GM21619 (cell line): ENCODE measurements around the gene TPD52L2.
"Not testable (repeated sequence)": the region's sequence is repeated elsewhere in the genome, so short reads cannot be mapped to it uniquely, and the experiment has no call there.

Source experiments
- ATAC-seq: cut with Tn5 transposase; IDR thresholded peaks from one replicate; pipeline ENCODE4 v1.9.1; 2021; ENCODE audit not compliant: unreplicated experiment

The TPD52L2 gene

DNA sequence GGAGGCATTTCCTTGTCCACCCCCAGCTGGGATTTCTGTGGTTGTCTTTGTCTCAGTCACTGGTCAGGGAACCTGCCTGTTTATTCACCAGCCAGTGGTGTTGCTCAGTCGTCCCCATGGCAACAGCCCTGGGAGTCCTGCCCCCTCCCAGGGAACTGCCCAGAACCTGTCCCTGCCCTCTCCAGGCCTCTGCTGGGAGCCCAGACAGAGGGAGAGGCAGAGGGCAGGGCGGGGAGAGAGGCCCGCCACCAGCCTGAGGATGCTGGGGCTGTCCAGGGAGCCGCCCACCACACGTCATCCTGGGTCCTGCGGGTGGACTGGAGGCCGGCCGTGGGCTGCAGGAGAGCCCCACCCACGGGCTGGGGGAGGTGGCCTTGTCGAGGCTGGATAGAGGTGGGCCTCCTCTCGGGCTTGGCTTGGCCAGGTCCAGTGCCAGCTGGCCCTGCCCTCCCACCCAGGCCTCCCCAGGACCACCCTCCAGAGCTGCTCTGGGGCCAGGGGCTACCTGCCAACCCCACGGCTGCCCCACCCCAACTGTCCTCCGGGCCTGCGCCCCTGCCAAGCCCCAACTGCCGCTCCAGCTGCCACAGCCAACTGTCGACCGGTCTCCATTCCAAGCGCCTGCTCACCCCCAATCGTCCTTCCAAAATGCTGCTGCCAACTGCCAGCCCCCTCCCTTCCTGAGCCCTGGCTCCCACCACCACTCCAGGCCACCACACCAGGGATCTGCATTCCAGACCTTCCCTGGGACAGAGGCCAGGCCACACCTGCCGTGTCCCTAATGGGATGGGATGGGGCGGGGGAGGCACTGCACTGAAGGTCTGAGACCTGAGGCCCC, 29.8 kb upstream of the TPD52L2 start:
- ATAC-seq = no peak

DNA sequence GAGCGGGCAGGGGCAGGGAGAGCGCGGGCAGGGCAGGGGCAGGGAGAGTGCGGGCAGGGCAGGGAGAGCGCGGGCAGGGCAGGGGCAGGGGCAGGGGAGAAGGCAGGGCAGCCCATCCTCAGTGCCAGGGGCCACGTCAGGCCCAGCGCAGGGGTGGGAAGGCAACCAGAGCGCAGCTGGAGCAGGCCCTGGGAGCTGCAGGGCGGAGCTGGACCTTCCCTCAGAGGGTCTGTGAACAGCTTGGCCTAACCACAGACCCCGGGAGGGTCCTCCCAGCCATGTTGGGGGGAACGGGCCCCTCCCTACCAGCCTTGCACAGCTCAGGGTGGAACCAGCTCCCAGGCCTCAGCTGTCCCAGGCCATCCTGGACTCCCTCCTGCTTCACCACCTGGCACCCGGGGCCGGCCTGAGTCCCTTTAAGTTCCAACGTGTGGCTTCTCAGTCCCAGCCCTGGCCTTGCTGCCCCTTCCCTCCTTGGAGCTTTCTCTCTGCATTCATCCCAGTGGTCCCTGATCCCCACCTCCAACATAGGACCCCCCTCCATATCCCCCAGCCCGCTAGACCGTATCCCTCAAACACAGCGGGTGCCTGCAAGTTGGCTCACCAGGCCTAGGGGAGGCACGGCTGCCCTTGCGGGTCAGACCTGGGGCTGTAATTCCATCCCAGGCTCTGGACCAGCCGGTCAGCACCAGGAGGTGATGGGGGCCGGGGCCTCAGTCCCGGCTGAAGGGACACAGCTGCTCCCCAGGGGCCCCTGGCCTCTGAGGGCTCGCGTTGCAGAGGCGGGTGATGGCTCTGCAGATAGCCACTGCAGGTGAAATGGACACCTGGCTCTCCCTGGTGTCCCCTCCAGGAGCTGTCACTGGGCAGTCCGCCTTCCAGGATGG, 28.4 kb upstream of the TPD52L2 start:
- no peak for ATAC-seq

DNA sequence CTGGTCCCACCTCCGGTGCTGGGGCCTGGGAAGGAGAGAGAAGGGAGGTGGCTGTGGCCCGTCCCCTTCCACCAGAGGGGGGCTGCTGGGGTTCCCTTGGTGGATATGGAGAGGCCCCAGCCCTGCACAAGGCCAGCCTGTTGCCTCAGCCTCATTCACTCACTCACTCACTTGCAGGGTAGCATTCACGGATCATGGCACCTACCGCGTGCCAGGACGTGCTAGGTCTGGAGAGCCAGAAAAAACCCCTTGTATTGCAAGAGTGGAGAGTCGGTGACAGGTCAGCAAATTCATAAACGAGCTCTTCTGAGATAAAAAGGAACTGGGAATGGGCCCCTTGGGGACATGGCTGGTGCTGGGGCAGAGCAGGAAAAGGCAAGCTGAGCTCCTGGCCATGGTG, 27.6 kb upstream of the TPD52L2 start:
- no peak for ATAC-seq

DNA sequence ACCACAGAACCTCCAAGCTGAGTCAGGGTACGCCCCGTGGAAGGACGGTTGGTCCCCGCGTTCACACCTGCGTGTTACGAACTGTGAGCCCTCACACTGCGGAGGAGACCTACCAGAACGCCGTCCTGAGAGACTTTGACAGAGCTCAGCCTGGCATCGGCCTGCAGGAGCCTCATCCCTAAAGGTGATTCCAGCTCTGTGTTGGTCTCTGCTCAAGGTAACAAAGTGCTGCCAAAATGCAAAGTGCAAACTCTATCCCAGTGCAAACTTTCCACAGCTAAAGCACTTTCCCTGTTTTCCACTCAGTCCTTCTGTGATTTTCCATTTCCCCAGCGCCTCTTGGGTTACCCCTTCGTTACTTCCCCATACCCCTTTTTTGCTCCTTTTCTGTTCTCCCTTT, 25.4 kb upstream of the TPD52L2 start:
- no peak for ATAC-seq

DNA sequence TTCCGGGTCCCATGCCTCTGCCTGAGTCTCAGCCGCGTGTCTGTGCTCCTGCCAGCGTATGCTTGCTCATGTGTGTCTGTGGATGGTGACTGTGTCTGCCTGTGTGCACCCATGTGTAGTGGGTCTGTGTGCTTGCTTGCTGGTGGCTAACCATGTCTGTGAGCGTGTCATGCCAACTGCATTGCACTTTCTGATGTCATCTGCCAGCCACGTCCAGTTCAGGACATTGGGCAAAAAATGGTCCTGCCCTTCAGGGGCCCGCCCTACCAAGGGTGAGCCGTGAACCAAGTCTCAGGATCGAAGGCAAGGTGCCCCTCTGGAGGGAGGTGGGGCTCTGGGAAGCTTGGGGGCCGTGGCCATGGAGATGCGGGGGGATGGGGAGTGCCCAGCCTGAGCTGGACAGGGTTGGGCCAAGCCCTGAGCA, 24.7 kb upstream of the TPD52L2 start:
- no peak for ATAC-seq

DNA sequence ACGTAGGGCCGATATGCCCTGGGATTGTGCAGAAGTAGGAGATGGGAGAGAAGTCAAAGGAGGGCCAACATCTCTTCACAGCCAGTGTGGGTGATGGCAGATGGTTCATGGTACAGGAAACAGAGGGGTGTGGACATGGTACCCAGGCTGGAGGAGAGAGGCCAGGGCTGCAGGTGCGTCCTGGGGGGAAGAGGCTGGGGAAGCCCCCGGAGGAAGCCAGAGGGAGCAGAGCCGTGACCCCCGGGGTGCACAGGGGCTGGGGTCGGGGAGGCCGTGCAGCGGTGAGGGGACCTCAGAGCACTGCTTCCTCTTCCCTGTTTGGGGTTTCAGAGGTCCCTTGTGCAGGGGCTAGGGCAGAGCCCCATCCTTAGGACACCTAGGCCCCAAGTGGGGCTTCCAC, 22.8 kb upstream of the TPD52L2 start:
- ATAC-seq = no peak

DNA sequence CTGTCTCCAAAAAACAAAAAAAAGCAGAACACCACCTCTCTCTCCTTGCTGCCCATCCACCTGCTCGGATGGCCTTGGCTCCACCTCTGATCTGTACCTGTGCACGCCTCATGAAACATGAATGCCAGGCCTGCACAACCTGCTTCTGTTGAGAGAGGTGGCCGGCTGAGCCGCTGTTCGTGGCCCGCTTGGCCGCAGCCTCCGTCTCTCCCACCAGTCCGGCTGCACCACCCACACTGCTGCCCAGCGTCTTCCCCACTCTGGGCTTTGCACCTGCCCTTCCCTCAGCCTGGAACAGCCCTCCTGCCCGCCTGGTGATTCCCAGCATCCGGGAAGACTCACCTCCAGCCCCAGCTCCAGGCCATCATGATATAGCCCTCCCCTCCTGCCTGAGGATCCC, 21.8 kb upstream of the TPD52L2 start:
- ATAC-seq = no peak

DNA sequence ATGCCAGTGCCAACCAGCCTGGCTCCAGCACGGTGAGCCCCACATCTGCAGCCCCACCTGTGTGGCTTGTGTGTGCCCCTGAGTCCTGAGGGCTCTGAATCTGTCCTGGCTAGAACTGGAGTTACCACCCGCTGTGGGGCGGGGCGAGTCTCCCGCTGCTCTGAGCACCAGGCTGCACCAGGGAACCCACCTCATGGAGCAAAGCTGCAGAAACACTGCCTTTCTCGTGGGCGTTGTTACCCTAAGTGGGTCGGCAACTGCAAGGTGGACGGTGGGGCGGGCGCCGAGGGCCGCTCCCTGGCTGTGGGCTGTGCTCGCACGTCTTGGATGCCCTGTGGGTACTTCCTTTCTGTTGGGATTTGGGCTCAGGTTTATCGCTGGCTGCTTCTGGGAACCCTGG, 21.3 kb upstream of the TPD52L2 start:
- ATAC-seq = no peak

DNA sequence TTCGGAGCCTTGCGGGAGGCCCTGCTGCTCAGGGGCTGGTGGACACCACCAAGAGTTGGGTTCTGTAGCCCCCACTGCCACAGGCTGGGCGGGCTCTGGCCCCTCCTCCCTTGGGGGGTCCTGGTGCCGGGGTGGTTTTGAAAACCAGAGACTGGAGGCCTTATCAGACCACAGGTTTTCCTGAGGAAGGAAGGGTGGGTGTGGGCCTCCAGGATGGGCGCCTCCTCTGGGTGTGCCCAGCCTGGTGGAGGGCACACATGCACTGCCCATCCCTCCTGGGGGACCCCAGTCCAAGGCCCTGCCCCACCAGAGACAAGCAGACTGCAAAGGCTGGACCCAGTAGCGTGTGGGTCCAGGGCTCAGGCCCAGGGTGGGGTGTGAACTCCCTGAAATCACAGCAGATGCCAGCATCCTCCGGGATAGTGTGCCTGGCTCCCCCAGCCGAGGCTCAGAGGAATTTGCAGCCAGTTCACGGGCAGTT, 20.5 kb upstream of the TPD52L2 start:
- ATAC-seq = no peak

DNA sequence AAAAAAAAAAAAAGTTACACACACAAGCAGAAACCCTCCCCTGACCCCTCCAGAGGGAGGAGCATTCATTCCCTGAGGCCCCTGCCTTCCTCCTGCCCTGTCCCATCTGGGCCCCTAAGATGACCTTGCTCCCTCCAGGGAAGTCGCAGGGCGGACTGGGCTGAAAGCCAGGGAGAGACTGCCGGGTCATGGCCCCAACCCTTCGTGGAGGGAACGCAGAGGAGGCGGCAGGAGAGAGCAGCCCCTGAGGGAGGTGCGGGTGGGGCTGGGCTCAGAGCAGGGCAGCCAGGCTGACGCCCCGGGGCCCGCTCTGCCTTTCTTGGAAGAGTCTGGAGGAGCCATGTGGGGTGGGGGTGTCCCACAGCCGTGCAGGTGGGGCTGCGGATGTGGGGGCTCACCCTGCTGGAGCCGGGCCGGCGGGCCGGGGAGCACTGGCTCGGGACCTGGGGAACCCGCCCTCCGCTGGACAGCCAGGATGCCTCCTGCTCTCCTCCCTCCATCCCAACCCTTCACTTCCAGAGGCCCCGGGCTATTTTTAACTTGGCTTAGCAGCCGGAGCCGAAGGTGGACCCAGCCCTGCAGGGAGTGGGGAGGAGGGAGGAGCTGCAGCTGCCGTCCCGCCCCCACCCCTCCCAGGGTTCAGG, 18.8 kb upstream of the TPD52L2 start:
- no peak for ATAC-seq

DNA sequence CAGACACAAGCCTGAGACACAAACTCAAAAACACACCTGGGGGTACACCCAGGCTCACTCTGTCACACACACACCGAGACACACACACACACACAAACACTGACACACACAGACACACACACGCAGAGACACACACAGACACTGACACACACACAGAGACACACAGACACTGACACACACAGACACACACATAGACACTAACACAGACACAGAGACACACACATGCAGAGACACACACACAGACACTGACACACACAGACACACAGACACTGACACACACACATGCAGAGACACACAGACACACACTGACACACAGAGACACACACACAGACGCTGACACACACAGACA, 18.2 kb upstream of the TPD52L2 start:
- ATAC-seq = no peak

DNA sequence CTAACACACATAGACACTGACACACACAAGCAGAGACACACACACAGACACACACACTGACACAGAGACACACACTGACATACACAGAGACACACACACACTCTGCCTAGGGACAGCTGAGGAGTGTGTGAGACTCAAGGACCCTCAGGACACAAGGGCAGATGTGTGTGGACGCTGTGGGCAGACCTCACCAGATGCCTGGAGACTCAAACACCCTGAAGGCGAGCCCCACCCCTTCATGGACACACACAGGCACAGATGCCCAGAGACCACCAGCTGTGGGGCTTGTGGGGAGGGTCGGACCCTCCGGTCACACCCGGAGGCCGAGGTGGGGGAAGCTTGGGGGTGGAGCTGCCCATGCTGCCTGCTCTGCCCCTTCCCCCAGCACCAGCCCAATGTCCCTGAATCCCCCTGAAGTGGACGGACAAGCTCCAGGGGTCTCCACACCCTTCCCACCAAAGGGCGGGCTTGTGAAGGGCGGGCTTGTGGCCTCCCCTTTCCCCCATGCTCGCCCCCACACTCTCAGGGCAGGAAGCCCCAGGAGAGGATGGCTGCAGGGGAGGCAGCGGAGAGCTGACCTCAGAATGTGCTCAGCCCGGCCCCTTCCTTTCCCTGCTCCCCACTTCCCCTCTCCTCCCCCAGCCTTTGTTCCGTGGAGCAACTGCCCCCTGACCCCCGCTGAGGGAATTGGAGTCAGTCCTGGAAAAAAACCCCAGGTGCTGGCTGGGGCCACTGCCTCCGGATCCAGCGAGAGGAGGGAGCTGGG, 17.6 kb upstream of the TPD52L2 start:
- ATAC-seq = no peak

DNA sequence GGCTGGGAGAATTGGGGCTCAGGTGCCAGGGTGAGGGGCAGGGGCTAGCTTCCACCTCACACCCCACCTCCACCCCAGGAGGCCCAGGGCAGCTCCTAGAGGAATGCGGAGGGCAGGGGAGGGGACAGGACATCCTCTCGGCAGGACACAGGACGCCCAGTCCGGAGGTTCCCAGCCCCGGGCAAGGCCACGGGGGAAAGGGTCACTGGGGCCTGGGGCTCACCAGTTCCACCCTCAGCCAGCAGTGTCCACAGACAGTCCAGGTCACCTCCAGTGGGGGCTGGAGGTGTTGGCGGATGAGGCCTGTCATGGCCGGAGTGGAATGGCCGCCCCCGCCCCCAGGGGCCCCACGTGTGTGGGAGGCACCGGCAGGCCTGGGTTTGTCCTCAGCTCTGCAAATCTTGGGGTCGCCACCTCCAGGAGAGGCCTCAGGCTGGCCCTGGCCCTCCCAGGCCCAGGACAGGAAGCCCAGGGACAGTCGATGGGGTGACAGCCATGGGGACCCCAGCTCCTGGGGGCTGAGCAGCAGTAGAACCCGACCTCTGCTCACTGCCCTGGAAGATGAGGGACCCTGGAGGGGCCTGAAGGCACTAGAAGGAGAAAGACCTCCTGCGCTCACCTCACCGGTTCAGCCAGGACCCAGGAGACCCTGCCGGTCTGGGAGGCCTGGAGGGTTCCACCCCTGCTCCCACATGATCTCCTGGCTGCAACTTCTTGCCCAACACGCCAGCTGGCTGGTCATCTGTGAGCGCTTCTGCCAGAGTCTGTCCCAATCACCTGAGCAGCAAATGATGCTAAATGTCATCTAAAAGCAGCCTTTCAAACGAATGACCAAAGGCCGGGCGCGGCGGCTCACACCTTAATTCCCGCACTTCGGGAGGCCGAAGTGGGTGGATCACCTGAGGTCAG, 16.8 kb upstream of the TPD52L2 start:
- ATAC-seq = no peak

DNA sequence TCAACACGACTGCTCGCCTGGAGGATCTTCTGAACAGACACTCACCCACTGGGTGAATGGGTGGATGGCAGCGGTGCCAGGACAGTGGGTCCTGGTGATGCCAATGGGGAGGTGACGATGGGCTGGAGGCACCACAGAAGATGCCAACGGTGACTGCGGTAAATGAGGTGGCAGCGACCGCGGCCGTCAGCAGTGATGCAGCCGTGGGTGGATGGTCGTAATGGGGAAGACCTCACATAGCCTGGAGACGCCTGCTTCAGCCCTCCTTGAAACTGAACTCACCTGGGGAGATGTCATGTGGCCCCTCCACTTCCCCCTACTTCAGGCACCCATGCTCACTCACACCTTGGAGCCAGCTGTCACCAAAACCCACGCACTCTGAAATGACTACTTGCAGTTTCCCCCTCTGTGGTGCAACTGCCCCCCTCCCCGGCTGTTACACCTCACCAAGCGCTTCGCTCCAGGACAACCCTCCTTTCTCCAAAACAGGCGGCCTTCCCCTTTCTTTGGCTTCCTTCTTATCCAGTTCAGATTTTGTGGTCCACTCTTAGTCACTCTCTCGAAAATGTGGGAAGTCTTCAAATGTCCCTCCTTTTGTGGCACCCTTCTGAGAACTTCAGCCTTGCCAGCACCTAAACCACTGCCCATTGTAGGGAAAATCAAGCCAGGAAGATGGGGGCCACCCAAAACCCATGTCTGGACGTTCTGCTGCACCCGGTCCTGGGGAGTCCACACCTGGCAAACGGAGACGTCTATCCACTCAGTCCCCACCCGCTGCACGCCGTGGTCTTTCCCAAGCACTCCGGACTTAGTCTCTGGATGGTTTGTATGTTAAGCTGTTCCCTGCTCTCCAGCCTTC, 14.2 kb upstream of the TPD52L2 start:
- ATAC-seq = peak; percentile 78

DNA sequence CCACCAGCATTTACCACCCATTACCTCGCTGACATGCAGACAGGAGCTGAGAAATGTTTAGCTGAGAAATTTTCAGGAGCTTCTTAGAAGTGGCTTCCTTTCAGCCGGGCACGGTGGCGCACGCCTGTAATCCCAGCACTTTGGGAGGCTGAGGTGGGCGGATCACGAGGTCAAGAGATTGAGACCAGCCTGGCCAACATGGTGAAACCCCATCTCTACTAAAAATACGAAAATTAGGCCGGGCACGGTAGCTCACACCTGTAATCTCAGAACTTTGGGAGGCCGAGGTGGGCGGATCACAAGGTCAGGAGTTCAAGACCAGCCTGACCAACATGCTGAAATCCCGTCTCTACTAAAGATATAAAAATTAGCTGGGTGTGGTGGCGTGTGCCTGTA, 13.5 kb upstream of the TPD52L2 start:
- ATAC-seq = not testable (repeated sequence)

DNA sequence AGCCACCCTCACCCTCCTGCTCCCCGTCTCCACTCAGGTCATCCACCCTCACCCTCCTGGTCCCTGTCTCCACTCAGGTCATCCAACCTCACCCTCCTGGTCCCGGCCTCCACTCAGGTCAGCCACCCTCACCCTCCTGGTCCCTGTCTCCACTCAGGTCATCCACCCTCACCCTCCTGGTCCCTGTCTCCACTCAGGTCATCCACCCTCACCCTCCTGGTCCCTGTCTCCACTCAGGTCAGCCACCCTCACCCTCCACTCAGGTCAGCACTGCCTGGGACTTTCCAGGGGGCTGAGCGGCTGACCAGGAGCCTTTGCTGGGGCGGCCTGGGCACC, 11.4 kb upstream of the TPD52L2 start:
- not testable (repeated sequence) for ATAC-seq

DNA sequence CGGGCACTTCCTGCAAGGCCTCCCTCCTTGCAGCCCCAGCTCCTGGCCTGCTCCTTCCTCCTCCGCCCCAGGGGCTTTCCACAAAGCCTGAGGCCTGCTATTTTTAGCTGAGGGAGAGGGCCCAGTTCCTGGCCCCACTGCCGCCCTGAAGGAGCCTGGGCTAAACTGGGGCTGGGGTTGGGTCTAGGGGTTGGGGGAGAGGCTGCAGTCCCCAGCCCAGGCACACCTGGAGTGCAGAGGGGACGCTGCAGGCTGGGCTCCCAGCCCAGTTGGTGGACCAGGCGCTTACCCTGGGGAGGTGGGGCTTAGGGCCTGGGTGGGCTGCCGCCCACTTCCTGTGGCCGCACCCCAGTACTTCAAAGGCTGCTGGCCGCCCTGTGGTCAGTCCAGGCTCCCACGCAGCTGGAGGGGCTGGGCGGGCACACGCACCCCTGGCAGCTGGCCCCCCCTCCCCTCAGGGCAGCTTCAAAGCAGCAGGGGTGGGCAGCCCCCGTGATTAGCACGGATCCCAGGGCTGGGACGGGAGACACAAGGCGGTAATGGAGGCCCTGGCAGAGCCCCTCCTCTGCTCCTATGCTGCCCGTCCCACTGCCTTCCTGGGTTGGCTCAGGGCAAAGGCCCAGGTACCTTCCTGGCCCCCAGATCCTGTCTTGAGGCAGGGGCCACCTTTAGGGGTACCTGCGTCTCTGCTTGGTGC, 10.9 kb upstream of the TPD52L2 start:
- ATAC-seq = no peak

DNA sequence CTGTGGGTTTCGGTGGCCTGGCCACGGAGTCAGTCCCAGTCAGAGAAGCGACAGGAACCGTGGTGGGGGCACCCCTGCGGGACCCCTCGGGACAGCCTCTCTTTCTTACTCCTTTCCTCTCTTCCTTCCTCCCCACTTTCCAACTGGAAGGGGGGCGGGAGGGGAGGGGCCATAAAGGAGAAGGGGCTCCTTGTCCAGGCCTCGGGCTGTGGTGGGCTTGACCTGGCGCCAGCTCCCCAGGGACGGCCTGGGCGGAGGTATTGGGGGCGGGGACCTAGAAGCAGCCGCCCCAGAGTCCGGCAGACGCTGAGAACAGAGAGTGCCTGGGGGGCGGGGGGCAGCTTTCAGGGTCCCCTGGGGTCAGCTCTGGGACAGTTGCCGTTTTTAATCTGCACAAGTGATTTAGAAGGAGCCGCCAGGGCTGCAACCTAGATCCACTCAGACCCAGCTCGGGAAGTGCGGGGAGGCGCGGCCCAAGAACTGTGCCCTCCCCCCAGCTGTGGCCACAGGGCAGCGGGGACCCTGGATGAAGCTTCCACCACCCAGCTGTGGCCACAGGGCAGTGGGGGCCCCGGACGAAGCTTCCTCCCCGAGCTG, 10.2 kb upstream of the TPD52L2 start:
- no peak for ATAC-seq
